Kidney glomerular epithelial cell (primary cell): ENCODE results near the gene TMCC2.
"Not testable (repeated sequence)": the region's sequence is repeated elsewhere in the genome, so short reads cannot be mapped to it uniquely, and the experiment has no call there.

Experiments
- DNase-seq: peaks from one replicate; lab custom pipeline; 2025; lab: John Stamatoyannopoulos, UW

Gene TMCC2

GRCh38 chr1:205227584-205228013 lies at the start of gene TMCC2:
Gene TMCC2, plus strand, starts transcription at chr1:205227946. Its CDS starts 619 bp downstream, at chr1:205228565.
- peak; percentile 43 for DNase-seq

GRCh38 chr1:205179842-205180241 lies 47.9 kb upstream of the TMCC2 start:
- no peak for DNase-seq

- not testable (repeated sequence) for DNase-seq
These were observed 47.4 kb upstream of the TMCC2 start for GRCh38 chr1:205180331-205180730.

GRCh38 chr1:205182930-205183329 lies 44.8 kb upstream of the TMCC2 start:
- DNase-seq = no peak

- no peak for DNase-seq
These were observed 43.9 kb upstream of the TMCC2 start for GRCh38 chr1:205183676-205184335.

- DNase-seq = no peak
These were observed 41.6 kb upstream of the TMCC2 start for GRCh38 chr1:205186191-205186590.

GRCh38 chr1:205187420-205187819 lies 40.3 kb upstream of the TMCC2 start:
- no peak for DNase-seq

- DNase-seq = no peak
These were observed 39.6 kb upstream of the TMCC2 start for GRCh38 chr1:205188098-205188497.

- DNase-seq = no peak
These were observed 39.1 kb upstream of the TMCC2 start for GRCh38 chr1:205188596-205188995.

GRCh38 chr1:205189131-205189530 lies 38.6 kb upstream of the TMCC2 start:
- no peak for DNase-seq

GRCh38 chr1:205190845-205191577 lies 36.7 kb upstream of the TMCC2 start:
- DNase-seq = no peak

- DNase-seq = no peak
These were observed 36.1 kb upstream of the TMCC2 start for GRCh38 chr1:205191622-205192021.

- no peak for DNase-seq
These were observed 35.5 kb upstream of the TMCC2 start for GRCh38 chr1:205192287-205192686.

GRCh38 chr1:205199090-205199930 lies 28.4 kb upstream of the TMCC2 start:
- DNase-seq = no peak

GRCh38 chr1:205199931-205200299 lies 27.8 kb upstream of the TMCC2 start:
- DNase-seq = no peak

- peak; percentile 24 for DNase-seq
These were observed 23.2 kb upstream of the TMCC2 start for GRCh38 chr1:205204552-205204951.

- no peak for DNase-seq
These were observed 22.7 kb upstream of the TMCC2 start for GRCh38 chr1:205205055-205205454.

GRCh38 chr1:205208811-205209210 lies 18.9 kb upstream of the TMCC2 start:
- no peak for DNase-seq

- DNase-seq = no peak
These were observed 17.0 kb upstream of the TMCC2 start for GRCh38 chr1:205210756-205211168.

- DNase-seq = peak; percentile 92
These were observed 16.4 kb upstream of the TMCC2 start, which contains the start of gene DSTYK for GRCh38 chr1:205211169-205211838. Gene DSTYK, minus strand, starts transcription at chr1:205211702. Its CDS starts 167 bp downstream, at chr1:205211535.

- DNase-seq = no peak
These were observed 15.8 kb upstream of the TMCC2 start for GRCh38 chr1:205211839-205212536.
